KOPT-K1 (cell line): ENCODE measurements around the gene ZNF662.

Experiments used
- H3K27ac ChIP-seq: fragments of 200-600 bp; sonication (generic); 2 replicates; pipeline ENCODE4 v1.5.1; 2016; ENCODE audit warnings: antibody characterized with exemption, mild to moderate bottlenecking, low read depth, low read length; ENCODE audit not compliant: poor library complexity, severe bottlenecking
- H3K36me3 ChIP-seq: fragments of 200-600 bp; sonication (generic); 2 replicates; pipeline ENCODE4 v1.5.1; 2017; ENCODE audit warnings: antibody characterized with exemption, mild to moderate bottlenecking, low read length, moderate library complexity; ENCODE audit not compliant: insufficient read depth
- H3K9me3 ChIP-seq: fragments of 200-600 bp; sonication (generic); 2 replicates; pipeline ENCODE4 v1.5.1; 2017; ENCODE audit warnings: antibody characterized with exemption, low read length, mild to moderate bottlenecking; ENCODE audit not compliant: insufficient read depth, poor library complexity, severe bottlenecking

The ZNF662 gene

GRCh38 chr3:42946050-42946449 lies 40.1 kb downstream of the ZNF662 start:
- Histone ChIP-seq H3K36me3 (no peaks in the 10 kb centered on the region), H3K27ac (no peak overlapping the region), H3K9me3 (no peaks in the 10 kb centered on the region)

GRCh38 chr3:42957573-42957972 lies 51.6 kb downstream of the ZNF662 start:
- no peaks in the 10 kb centered on the region for H3K9me3 ChIP-seq
- H3K36me3 ChIP-seq: no peaks in the 10 kb centered on the region
- H3K27ac ChIP-seq: no peak overlapping the region

GRCh38 chr3:42960282-42960681 lies 54.3 kb downstream of the ZNF662 start:
- H3K9me3 ChIP-seq: no peaks in the 10 kb centered on the region
- H3K36me3 ChIP-seq: no peaks in the 10 kb centered on the region
- no peak overlapping the region for H3K27ac ChIP-seq

- Histone ChIP-seq H3K9me3 (no peaks in the 10 kb centered on the region), H3K27ac (no peak overlapping the region), H3K36me3 (no peaks in the 10 kb centered on the region)
Measured at GRCh38 chr3:42960786-42961185, 54.8 kb downstream of the ZNF662 start.

GRCh38 chr3:42961633-42962032 lies 55.7 kb downstream of the ZNF662 start:
- Histone ChIP-seq H3K9me3 (no peaks in the 10 kb centered on the region), H3K27ac (no peak overlapping the region), H3K36me3 (no peaks in the 10 kb centered on the region)

GRCh38 chr3:42963269-42963668 lies 57.3 kb downstream of the ZNF662 start:
- H3K27ac ChIP-seq: no peak overlapping the region
- no peaks in the 10 kb centered on the region for H3K9me3 ChIP-seq
- no peaks in the 10 kb centered on the region for H3K36me3 ChIP-seq

GRCh38 chr3:42964266-42964665 lies 58.3 kb downstream of the ZNF662 start:
- H3K36me3 ChIP-seq: no peaks in the 10 kb centered on the region
- no peak overlapping the region for H3K27ac ChIP-seq
- H3K9me3 ChIP-seq: no peaks in the 10 kb centered on the region
